ENCODE data around the gene NAP1L4. TPM values are rescaled to one million over a fixed set of nuclear protein-coding genes. Genes with fewer than 3 reads are reported as not detected.

The NAP1L4 gene
- total RNA-seq, 1 experiment from 2014 or later = 212 TPM

DNA sequence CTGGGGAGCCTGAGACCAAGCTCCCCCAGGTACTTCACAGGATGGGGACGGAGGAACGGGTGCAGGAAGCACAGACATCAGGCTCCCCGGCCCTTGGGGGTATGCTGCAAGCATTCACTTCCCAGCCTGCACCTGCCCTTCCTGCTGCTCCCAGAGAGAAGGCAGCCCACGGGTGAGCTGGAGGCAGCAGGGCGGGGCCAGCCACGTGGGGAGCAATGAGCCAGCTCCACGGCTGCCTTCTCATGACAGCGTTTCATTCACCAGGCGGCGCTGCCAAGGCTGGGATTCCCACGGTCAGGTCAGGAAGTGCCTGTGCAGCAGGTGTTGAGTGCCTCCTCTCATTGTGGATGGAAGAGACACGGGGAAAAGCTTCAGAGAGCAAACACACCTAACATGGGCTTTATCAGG, 48.4 kb downstream of the NAP1L4 start:
- H3K9me3 Mint-ChIP-seq = peaks cover 12% of the 10 kb centered on the region in 2 experiments
- no peaks in the 10 kb centered on the region for H3K23me2 ChIP-seq (ENCODE audit: insufficient read length, low read depth, low read length, poor library complexity, severe bottlenecking)
- H3K27me3 ChIP-seq (ENCODE audit: insufficient read depth, low read length) = no peaks in the 10 kb centered on the region
- no peak overlapping the region for H2AK5ac ChIP-seq (ENCODE audit: insufficient read length, low read length)
- H3K36me3 Mint-ChIP-seq (ENCODE audit: insufficient read depth in 1 of 3, low read depth in 3 of 3) = peaks cover 35 to 56% (median 51%) of the 10 kb centered on the region in 3 experiments
- no peak overlapping the region for H4K5ac ChIP-seq (ENCODE audit: insufficient read length, low read depth, low read length)
- H3K23ac ChIP-seq (ENCODE audit: insufficient read length, low read depth, low read length) = no peak overlapping the region
- no peak overlapping the region for H2BK5ac ChIP-seq (ENCODE audit: insufficient read length, low read length)
- no CpG with 5 or more reads among the region's 12 CpGs for WGBS (ENCODE audit: extremely low coverage, insufficient read length, low lambda C conversion rate)
- H3T11ph ChIP-seq (ENCODE audit: low read length) = no peak overlapping the region
- H3K9ac ChIP-seq (ENCODE audit: extremely low read depth, insufficient read length, low read length) = no peak overlapping the region
- H3K4me1 ChIP-seq (ENCODE audit: insufficient read depth, low read length) = peaks cover 5% of the 10 kb centered on the region; the same call in 1 of the 2 replicates
- no peak overlapping the region for H2BK15ac ChIP-seq (ENCODE audit: low read depth, low read length)
- no peak overlapping the region for H3K27ac ChIP-seq (ENCODE audit: insufficient read length, low read depth, low read length)
- no peak overlapping the region for H3K18ac ChIP-seq (ENCODE audit: insufficient read length, low read depth, low read length)
- H3K4me3 Mint-ChIP-seq = no peak overlapping the region
- H3K27ac Mint-ChIP-seq = no peak overlapping the region
- peaks cover 5% of the 10 kb centered on the region for H3K9me3 ChIP-seq (ENCODE audit: control insufficient read depth, low read depth, low read length)
- no peak overlapping the region for H4K8ac ChIP-seq (replicated peaks; ENCODE audit: insufficient read length, low read depth, low read length)
- no peaks in the 10 kb centered on the region for H3K79me2 ChIP-seq (ENCODE audit: insufficient read depth, low read length)
- no peak overlapping the region for H2AFZ ChIP-seq (ENCODE audit: low read length)
- H2BK20ac ChIP-seq (ENCODE audit: low read depth, low read length, poor library complexity, severe bottlenecking) = no peak overlapping the region
- no peak overlapping the region for H3K56ac ChIP-seq (ENCODE audit: insufficient read length, low read depth, low read length)
- TF ChIP-seq, protein P1, sequence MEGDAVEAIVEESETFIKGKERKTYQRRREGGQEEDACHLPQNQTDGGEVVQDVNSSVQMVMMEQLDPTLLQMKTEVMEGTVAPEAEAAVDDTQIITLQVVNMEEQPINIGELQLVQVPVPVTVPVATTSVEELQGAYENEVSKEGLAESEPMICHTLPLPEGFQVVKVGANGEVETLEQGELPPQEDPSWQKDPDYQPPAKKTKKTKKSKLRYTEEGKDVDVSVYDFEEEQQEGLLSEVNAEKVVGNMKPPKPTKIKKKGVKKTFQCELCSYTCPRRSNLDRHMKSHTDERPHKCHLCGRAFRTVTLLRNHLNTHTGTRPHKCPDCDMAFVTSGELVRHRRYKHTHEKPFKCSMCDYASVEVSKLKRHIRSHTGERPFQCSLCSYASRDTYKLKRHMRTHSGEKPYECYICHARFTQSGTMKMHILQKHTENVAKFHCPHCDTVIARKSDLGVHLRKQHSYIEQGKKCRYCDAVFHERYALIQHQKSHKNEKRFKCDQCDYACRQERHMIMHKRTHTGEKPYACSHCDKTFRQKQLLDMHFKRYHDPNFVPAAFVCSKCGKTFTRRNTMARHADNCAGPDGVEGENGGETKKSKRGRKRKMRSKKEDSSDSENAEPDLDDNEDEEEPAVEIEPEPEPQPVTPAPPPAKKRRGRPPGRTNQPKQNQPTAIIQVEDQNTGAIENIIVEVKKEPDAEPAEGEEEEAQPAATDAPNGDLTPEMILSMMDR (conservative IDR thresholded peaks at IDR 0.05) = no peak
- H3K4ac ChIP-seq (ENCODE audit: low read depth, low read length) = no peak overlapping the region
- peaks cover 32 to 38% of the 10 kb centered on the region in 2 experiments for H3K4me1 Mint-ChIP-seq
- DNase-seq = no peak
- no peak overlapping the region for H3K4me2 ChIP-seq (ENCODE audit: insufficient read depth, insufficient read length, low read length)
- H3K79me1 ChIP-seq (ENCODE audit: insufficient read depth, low read depth, low read length, poor library complexity, severe bottlenecking) = no peaks in the 10 kb centered on the region
- H4K20me1 ChIP-seq (ENCODE audit: control insufficient read depth, insufficient read depth, insufficient read length) = no peaks in the 10 kb centered on the region
- no peak overlapping the region for H3K14ac ChIP-seq (ENCODE audit: insufficient read depth, low read length)
- no peak overlapping the region for H2BK120ac ChIP-seq (ENCODE audit: low read depth, low read length, poor library complexity, severe bottlenecking)
- no peak overlapping the region for H2BK12ac ChIP-seq (ENCODE audit: insufficient read length, low read depth, low read length)
- no peak overlapping the region for H4K91ac ChIP-seq (ENCODE audit: insufficient read length, low read depth, low read length)
- peaks cover 6% of the 10 kb centered on the region for H3K27me3 Mint-ChIP-seq (ENCODE audit: low read depth)

Measured in H9 (cell line).